Mesodermal cell (in vitro differentiated cells): Measurements from ENCODE around the gene TAAR9. TPM values are rescaled to one million over a fixed set of nuclear protein-coding genes. Genes with fewer than 3 reads are reported as not detected.

Source experiments
- H3K27ac ChIP-seq: 2 replicates; pipeline ENCODE4 v1.7.0; 2013; ENCODE audit warnings: mild to moderate bottlenecking, low read depth, low read length, moderate library complexity; ENCODE audit not compliant: severe bottlenecking
- H3K36me3 ChIP-seq: 2 replicates; pipeline ENCODE4 v1.7.1; 2013; ENCODE audit warnings: mild to moderate bottlenecking, low read length, moderate library complexity; ENCODE audit not compliant: control insufficient read depth, insufficient read depth
- H3K4me1 ChIP-seq: one replicate; pipeline ENCODE4 v1.7.1; 2013; ENCODE audit warnings: mild to moderate bottlenecking, low read length; ENCODE audit not compliant: insufficient read depth, control insufficient read depth, poor library complexity, severe bottlenecking
- H3K4me3 ChIP-seq: 2 replicates; pipeline ENCODE4 v1.7.0; 2013; ENCODE audit warnings: low read length, control low read depth, mild to moderate bottlenecking; ENCODE audit not compliant: insufficient read depth, poor library complexity, severe bottlenecking; ENCODE audit errors: extremely low read depth
- H3K9me3 ChIP-seq: 2 replicates; pipeline ENCODE4 v1.7.1; 2013; ENCODE audit warnings: mild to moderate bottlenecking, low read length, moderate library complexity; ENCODE audit not compliant: control insufficient read depth
- WGBS, 2 experiments: methylation state at CpG; one replicate each; pipeline ENCODE4 v1.1.5; 2013; ENCODE audit warnings: missing lambda C conversion rate in 2 of 2; ENCODE audit not compliant: insufficient coverage in 2 of 2; 5-methylcytosine and 5-hydroxymethylcytosine counted together
- polyA plus RNA-seq, 2 experiments: library from polyadenylated mRNA; stranded (reverse); fragments of 50-300 nt; gene quantifications; one replicate each; pipeline ENCODE4 v1.2.3, GENCODE V29; 2013

The TAAR9 gene
- polyA plus RNA-seq (2013, experiment 1 of 2): not detected
- polyA plus RNA-seq (2013, experiment 2 of 2): not detected

DNA sequence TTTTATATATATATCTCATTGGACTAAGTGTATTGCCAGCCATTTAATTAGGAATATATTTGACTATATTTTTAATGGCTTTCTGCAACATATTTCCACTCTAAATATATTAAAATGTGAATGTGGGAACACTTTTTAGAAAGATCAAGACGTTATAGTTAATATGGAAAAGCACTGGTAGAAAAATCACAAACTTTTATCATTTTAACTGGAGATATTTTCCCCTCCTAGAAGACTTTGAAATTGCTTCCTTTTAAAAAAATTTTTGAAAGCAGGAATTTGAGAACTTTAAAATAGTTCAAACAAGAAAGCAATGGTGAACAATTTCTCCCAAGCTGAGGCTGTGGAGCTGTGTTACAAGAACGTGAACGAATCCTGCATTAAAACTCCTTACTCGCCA is at the start of gene TAAR9:
Gene TAAR9, plus strand, starts transcription at position 301 of the 400 bp plus-strand sequence. Its CDS starts 13 bp downstream, at position 314.
- H3K9me3 ChIP-seq: no peaks in the 10 kb centered on the region
- H3K27ac ChIP-seq: no peak within 1 kb of the TSS
- H3K36me3 ChIP-seq: no peaks in the 10 kb centered on the region
- whole genome bisulfite sequencing, 2 experiments: 91 to 97% methylated on average over 3 of the region's 4 CpGs
- H3K4me1 ChIP-seq: no peaks in the 10 kb centered on the region
- H3K4me3 ChIP-seq: no peak within 1 kb of the TSS

DNA sequence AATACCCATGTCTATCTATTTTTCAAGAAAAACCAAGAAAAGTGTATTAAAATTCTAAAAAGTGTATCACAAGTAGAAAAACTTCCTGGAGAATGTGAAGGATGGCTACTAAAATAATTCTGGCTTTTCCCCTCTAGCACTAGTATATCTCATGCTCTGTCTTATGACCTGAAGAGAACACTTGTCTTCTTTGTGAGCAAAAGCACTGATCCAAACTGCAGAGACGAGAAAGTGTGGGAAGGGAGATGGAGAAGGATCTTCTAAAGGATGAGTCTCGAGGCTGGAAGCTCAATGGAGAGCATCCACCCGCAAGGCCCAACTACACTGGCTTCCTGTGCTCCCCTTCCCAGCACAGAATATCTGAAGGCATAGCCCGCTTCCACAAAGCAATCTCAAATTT is 48.7 kb upstream of the TAAR9 start:
- WGBS, 2 experiments: 96 to 100% methylated on average over 1 to 4 of the region's 4 CpGs
- H3K4me1 ChIP-seq: no peaks in the 10 kb centered on the region
- peaks cover 14% of the 10 kb centered on the region for H3K36me3 ChIP-seq
- no peak overlapping the region for H3K27ac ChIP-seq
- no peaks in the 10 kb centered on the region for H3K9me3 ChIP-seq
- no peak overlapping the region for H3K4me3 ChIP-seq

DNA sequence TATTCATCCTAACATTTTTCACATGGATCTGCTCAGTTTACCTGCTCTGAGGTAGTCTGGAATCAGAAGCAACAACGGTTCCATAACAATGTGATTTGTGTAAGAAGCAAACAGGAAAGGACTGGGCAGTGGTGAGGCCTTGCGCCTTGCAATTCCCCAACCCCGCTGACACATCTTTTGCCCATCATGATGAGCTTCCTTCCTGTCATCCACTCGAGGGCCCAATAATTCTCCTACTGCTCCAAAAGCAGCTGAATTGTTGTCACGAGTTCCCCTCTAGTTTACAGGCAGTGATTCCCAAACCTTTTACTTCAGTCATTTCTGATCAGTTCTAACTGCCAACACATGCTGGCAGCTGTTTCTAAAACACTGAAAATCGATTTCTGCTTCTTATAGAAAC is 48.1 kb upstream of the TAAR9 start:
- Histone ChIP-seq H3K4me1 (no peaks in the 10 kb centered on the region), H3K36me3 (peaks cover 15% of the 10 kb centered on the region), H3K4me3 (no peak overlapping the region), H3K9me3 (no peaks in the 10 kb centered on the region), H3K27ac (no peak overlapping the region)
- WGBS, 2 experiments: 83 to 88% methylated on average over 3 to 5 of the region's 6 CpGs

DNA sequence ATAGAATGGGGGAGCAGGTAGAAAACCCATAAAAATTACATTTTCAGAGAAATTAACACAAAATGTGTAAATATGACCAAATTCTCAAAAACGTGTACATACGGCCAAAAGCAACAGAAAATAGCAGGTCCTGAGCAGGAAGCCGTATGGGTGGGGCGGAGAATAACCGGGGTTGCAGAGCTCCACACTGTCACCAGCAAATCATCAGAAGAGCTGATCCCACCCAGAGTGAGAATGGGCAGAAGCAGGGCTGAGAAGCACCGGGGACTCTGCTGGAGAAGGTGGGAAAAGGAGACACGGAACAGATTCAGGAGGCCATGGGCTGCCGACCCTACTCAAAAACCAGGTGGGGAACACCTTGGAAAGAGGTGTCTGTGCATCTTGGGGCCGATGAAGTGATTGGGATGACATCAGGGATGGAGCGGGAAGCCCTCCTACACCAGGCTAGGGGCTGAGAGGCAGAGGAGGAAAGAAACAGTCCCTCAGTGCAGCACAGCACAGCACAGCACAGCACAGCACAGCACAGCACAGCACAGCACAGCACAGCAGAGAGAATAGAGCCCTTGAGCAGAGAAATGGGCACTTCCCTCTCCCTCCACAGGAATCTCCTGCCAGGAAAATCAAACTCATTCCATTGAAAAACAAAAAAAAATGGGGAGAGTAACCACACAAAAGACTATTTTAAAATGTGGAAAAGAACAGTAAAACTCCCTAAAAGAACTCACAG is 47.4 kb upstream of the TAAR9 start:
- no peak overlapping the region for H3K27ac ChIP-seq
- H3K4me1 ChIP-seq: no peaks in the 10 kb centered on the region
- H3K9me3 ChIP-seq: no peaks in the 10 kb centered on the region
- peaks cover 15% of the 10 kb centered on the region for H3K36me3 ChIP-seq
- WGBS, 2 experiments: 80 to 94% methylated on average over 4 to 10 of the region's 10 CpGs
- H3K4me3 ChIP-seq: no peak overlapping the region

- no peaks in the 10 kb centered on the region for H3K9me3 ChIP-seq
- H3K4me1 ChIP-seq: no peaks in the 10 kb centered on the region
- H3K36me3 ChIP-seq: peaks cover 17% of the 10 kb centered on the region
- no peak overlapping the region for H3K27ac ChIP-seq
- 90 to 98% methylated on average over 4 to 5 of the region's 5 CpGs for WGBS, 2 experiments
- H3K4me3 ChIP-seq: no peak overlapping the region
These were observed 46.8 kb upstream of the TAAR9 start for GRCh38 chr6:132491303-132491702.

- Histone ChIP-seq H3K27ac (no peak overlapping the region), H3K9me3 (no peaks in the 10 kb centered on the region), H3K36me3 (peaks cover 21% of the 10 kb centered on the region), H3K4me3 (no peak overlapping the region), H3K4me1 (no peaks in the 10 kb centered on the region)
- 83 to 100% methylated on average over 1 of the region's 1 CpG for WGBS, 2 experiments
These were observed 46.2 kb upstream of the TAAR9 start for GRCh38 chr6:132491881-132492280.

GRCh38 chr6:132494954-132495353 is 43.1 kb upstream of the TAAR9 start:
- H3K27ac ChIP-seq: no peak overlapping the region
- no peak overlapping the region for H3K4me3 ChIP-seq
- no peaks in the 10 kb centered on the region for H3K4me1 ChIP-seq
- H3K9me3 ChIP-seq: no peaks in the 10 kb centered on the region
- H3K36me3 ChIP-seq: peaks cover 26% of the 10 kb centered on the region
- 100% methylated on average over 2 of the region's 2 CpGs; no CpG with 5 or more reads in 1 of the 2 experiments for WGBS, 2 experiments

DNA sequence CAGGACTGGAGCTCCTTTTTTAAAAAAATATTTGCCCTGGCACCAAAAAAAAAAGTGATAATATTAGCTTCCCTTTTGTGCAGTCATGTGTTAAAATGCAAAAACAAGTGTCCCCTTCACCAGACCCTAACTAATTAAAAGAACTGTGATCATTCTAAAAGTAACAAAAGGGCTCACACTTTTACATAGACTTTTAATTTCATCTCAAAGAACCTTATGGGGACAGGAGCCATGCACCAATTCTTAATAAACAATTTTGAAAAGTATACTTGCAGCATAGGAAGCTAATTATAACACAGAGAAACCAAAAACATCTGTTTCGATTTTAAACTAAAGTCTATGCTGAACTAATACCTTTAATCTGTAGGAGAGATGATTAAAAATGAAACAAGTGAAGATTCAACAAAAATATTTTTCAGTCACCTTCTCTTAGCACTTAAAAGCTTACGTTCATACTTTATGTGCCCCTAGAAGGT is 42.4 kb upstream of the TAAR9 start:
- WGBS, 2 experiments: 100% methylated on average over 1 of the region's 2 CpGs; no CpG with 5 or more reads in 1 of the 2 experiments
- Histone ChIP-seq H3K4me1 (no peaks in the 10 kb centered on the region), H3K27ac (no peak overlapping the region), H3K4me3 (no peak overlapping the region), H3K9me3 (no peaks in the 10 kb centered on the region), H3K36me3 (peaks cover 30% of the 10 kb centered on the region)

DNA sequence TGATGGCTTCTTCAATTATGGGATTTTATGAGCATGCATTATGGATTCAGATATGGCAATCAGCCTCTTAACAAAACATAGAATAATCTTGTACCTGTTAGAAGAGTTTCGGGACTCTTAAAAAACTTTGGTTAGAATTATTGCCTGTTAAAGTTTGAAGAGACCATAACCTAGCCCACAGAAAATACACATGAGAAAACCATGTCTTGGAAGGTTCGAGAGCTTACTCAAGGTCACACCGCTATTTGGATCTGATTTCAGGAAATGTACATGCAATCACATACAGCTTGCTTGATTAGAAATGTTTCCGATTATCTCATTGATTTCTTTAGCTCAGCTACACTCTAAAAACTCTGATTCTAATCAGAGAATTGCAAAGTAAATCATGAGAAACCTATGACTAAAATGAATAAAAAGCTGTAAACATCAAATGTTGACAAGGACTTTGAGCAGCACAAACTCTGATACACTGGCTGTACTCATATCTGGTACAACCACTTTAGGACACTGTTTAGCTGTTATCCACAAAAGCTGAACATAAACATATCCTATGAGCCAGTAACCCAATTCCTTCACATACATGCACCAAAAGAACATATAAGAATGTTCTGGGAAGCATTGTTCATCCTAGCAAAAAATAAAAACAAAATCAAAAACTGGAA is 41.4 kb upstream of the TAAR9 start:
- 0% methylated on average over 1 of the region's 4 CpGs; no CpG with 5 or more reads in 1 of the 2 experiments for WGBS, 2 experiments
- Histone ChIP-seq H3K27ac (no peak overlapping the region), H3K9me3 (no peaks in the 10 kb centered on the region), H3K4me3 (no peak overlapping the region), H3K36me3 (peaks cover 40% of the 10 kb centered on the region), H3K4me1 (no peaks in the 10 kb centered on the region)

DNA sequence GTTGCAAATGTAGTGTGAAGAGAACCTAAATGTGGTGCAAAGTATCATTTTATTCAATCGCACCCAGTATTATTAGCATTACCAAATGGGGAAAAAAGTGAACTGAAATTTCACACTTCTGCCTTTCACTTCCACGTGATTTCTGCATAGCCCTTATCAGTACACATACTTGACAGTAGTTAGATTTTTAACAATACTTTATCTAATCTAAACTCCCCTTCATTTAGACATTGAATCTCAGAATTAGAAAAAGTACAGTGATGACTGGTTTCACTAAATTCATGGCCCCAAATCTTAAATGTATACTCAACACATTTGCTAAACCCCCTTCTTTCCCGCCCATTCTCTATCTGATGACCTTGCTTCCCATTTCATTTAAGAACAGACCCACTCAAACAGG is 39.4 kb upstream of the TAAR9 start:
- Histone ChIP-seq H3K27ac (no peak overlapping the region), H3K4me1 (no peaks in the 10 kb centered on the region), H3K9me3 (no peaks in the 10 kb centered on the region), H3K4me3 (no peak overlapping the region), H3K36me3 (peaks cover 49% of the 10 kb centered on the region)
- WGBS, 2 experiments: 88 to 100% methylated on average over 1 to 3 of the region's 3 CpGs

GRCh38 chr6:132499757-132500156 is 38.3 kb upstream of the TAAR9 start:
- Histone ChIP-seq H3K27ac (no peak overlapping the region), H3K4me3 (no peak overlapping the region), H3K4me1 (no peaks in the 10 kb centered on the region), H3K9me3 (no peaks in the 10 kb centered on the region), H3K36me3 (peaks cover 46% of the 10 kb centered on the region)
- WGBS, 2 experiments: 87 to 89% methylated on average over 3 to 4 of the region's 4 CpGs
